ENCODE results near the gene LBX2. TPM values are rescaled to one million over a fixed set of nuclear protein-coding genes. Genes with fewer than 3 reads are reported as not detected.

The LBX2 gene
- total RNA-seq, 2 donors from 2014 or later = 2.3 to 7.6 TPM

- 75 to 82% methylated on average over 7 to 9 of the region's 9 CpGs for WGBS, 2 donors
- Histone ChIP-seq H3K27ac (no peak overlapping the region), H3K36me3 (replicated peaks in 1 of 2; ENCODE audit: insufficient read depth in 1 of 2, low read depth in 2 of 2) (peaks cover 0 to 4% of the 10 kb centered on the region in 2 donors), H3K4me1 (peaks cover 15% of the 10 kb centered on the region), H3K9me3 (no peaks in the 10 kb centered on the region), H3K27me3 (peaks cover 0 to 6% of the 10 kb centered on the region in 2 donors), H3K4me3 (no peak overlapping the region)
- intact Hi-C loops (cut with DNase I) = no loop called here
- no peak for DNase-seq
- TF ChIP-seq CTCF (IDR thresholded peaks at IDR 0.05) (no peak), POLR2A (IDR thresholded peaks at IDR 0.05) (no peak)
- no peak for ATAC-seq
Observed at GRCh38 chr2:74524005-74524404, 24.6 kb upstream of the LBX2 start.

GRCh38 chr2:74522516-74522915 lies 23.1 kb upstream of the LBX2 start:
- TF ChIP-seq CTCF (IDR thresholded peaks at IDR 0.05) = no peak
- TF ChIP-seq POLR2A (IDR thresholded peaks at IDR 0.05) = no peak
- ATAC-seq (no peak), DNase-seq (no peak)
- H3K4me3 ChIP-seq = no peak overlapping the region
- no peaks in the 10 kb centered on the region for H3K9me3 ChIP-seq
- H3K27ac ChIP-seq = no peak overlapping the region
- WGBS, 2 donors = 57 to 66% methylated on average over 3 of the region's 3 CpGs
- no peaks in the 10 kb centered on the region for H3K4me1 ChIP-seq
- peaks cover 0 to 4% of the 10 kb centered on the region in 2 donors for H3K36me3 ChIP-seq (replicated peaks in 1 of 2; ENCODE audit: insufficient read depth in 1 of 2, low read depth in 2 of 2)
- intact Hi-C loops (cut with DNase I) = no loop called here
- H3K27me3 ChIP-seq = peaks cover 0 to 17% of the 10 kb centered on the region in 2 donors

GRCh38 chr2:74516650-74517049 lies 17.2 kb upstream of the LBX2 start:
- TF ChIP-seq CTCF (IDR thresholded peaks at IDR 0.05) (no peak), POLR2A (IDR thresholded peaks at IDR 0.05) (no peak)
- DNase-seq (no peak), ATAC-seq (no peak)
- intact Hi-C loops (cut with DNase I) = no loop called here
- WGBS, 2 donors = 60 to 68% methylated on average over 13 of the region's 13 CpGs
- Histone ChIP-seq H3K36me3 (replicated peaks in 1 of 2; ENCODE audit: insufficient read depth in 1 of 2, low read depth in 2 of 2) (no peaks in the 10 kb centered on the region), H3K4me1 (peaks cover 39% of the 10 kb centered on the region), H3K4me3 (no peak overlapping the region), H3K27me3 (peaks cover 0 to 67% of the 10 kb centered on the region in 2 donors), H3K9me3 (no peaks in the 10 kb centered on the region), H3K27ac (no peak overlapping the region)

- intact Hi-C loops (cut with DNase I) = no loop called here
- Histone ChIP-seq H3K36me3 (replicated peaks in 1 of 2; ENCODE audit: insufficient read depth in 1 of 2, low read depth in 2 of 2) (no peaks in the 10 kb centered on the region), H3K27me3 (peaks cover 0 to 69% of the 10 kb centered on the region in 2 donors), H3K27ac (no peak overlapping the region), H3K4me1 (peaks cover 39% of the 10 kb centered on the region), H3K4me3 (no peak overlapping the region), H3K9me3 (no peaks in the 10 kb centered on the region)
- DNase-seq = peak; percentile 58 to 73 (median 66)
- peak; percentile 82 for ATAC-seq
- TF ChIP-seq CTCF (IDR thresholded peaks at IDR 0.05) = no peak
- TF ChIP-seq POLR2A (IDR thresholded peaks at IDR 0.05) = no peak
- WGBS, 2 donors = 4 to 10% methylated on average over 11 to 72 of the region's 72 CpGs
Observed at GRCh38 chr2:74515981-74516633, 16.7 kb upstream of the LBX2 start.
